K562 (cell line): ENCODE data around the gene STAU1. TPM values are rescaled to one million over a fixed set of nuclear protein-coding genes. Genes with fewer than 3 reads are reported as not detected.

Source experiments
- ATAC-seq: fragments of 200-7000 bp; cut with Tn5 transposase; 3 replicates; pipeline ENCODE4 v1.9.1; 2020; ENCODE audit warnings: moderate library complexity
- BruUV-seq: library from RNA; stranded (reverse); fragments of 400-500 nt; replicated peaks from 2 replicates; lab custom pipeline; 2021; lab: Mats Ljungman, UMichigan
- CTCF ChIA-PET: fragments of 300-600 bp; formaldehyde crosslinking; extraction: SDS; loops from one replicate; lab custom pipeline; 2021; ENCODE audit warnings: low intra/inter-chr PET ratio; lab: Yijun Ruan, JAX
- POLR2A ChIA-PET: fragments of 300-600, 350-650 bp; sonication (Branson Sonifier 250); formaldehyde crosslinking; extraction: SDS; loops from one replicate; lab custom pipeline; 2021; ENCODE audit warnings: antibody characterized with exemption, inconsistent platforms; lab: Yijun Ruan, JAX
- DNase-seq, 4 experiments: peaks; one replicate each; pipeline versions ENCODE4 v3.0.0 to v3.0.0-alpha.2; 2011 to 2018; ENCODE audit warnings: low spot score in 3 of 4, mixed read lengths in 3 of 4; ENCODE audit errors: extremely low read depth in 1 of 4
- FAIRE-seq: peaks from 2 replicates; lab custom pipeline; 2011; peaks lifted over from hg19 to GRCh38; lab: Jason Lieb, UNC
- H2AFZ ChIP-seq: 2 replicates; pipeline ENCODE4 v1.6.0; 2011; ENCODE audit warnings: low read depth, low read length, control low read depth, inconsistent platforms
- H3K27ac ChIP-seq: fragments of 200-600 bp; 3 replicates; pipeline ENCODE4 v1.8.0; 2011; ENCODE audit warnings: low read depth, mild to moderate bottlenecking, control low read depth, inconsistent platforms, low read length, moderate library complexity, mixed read lengths; ENCODE audit errors: extremely low read depth
- H3K27me3 ChIP-seq, 2 experiments: fragments of 300-600 bp in 1 of 2; 2 replicates in 1 of 2; 3 replicates in 1 of 2; pipeline versions ENCODE4 v1.6.0 to v1.8.0; 2011; ENCODE audit warnings: inconsistent platforms in 2 of 2, low read length in 2 of 2, mild to moderate bottlenecking in 1 of 2, mixed read lengths in 1 of 2, moderate library complexity in 1 of 2; ENCODE audit not compliant: control insufficient read depth in 2 of 2, insufficient read depth in 2 of 2
- H3K36me3 ChIP-seq: fragments of 300-600 bp; 3 replicates; pipeline ENCODE4 v1.8.0; 2011; ENCODE audit warnings: mild to moderate bottlenecking, low read length, inconsistent platforms; ENCODE audit not compliant: control insufficient read depth, insufficient read depth
- H3K4me1 ChIP-seq, 2 experiments: fragments of 200-600 bp in 1 of 2; replicated peaks in 1 of 2; 2 replicates in 1 of 2; 3 replicates in 1 of 2; pipeline versions ENCODE4 v1.5.1 to v1.8.0; 2011; ENCODE audit warnings: inconsistent platforms in 2 of 2, low read length in 2 of 2, mild to moderate bottlenecking in 1 of 2, mixed read lengths in 1 of 2, moderate library complexity in 1 of 2; ENCODE audit not compliant: control insufficient read depth in 2 of 2, insufficient read depth in 2 of 2
- H3K4me2 ChIP-seq: 2 replicates; pipeline ENCODE4 v1.6.1; 2011; ENCODE audit warnings: low read length, control low read depth, inconsistent platforms, mixed read lengths; ENCODE audit not compliant: insufficient read depth
- H3K4me3 ChIP-seq: fragments of 200-600 bp; sonication (generic), shearing (Covaris generic); 2 replicates; pipeline ENCODE4 v1.5.1; 2016; ENCODE audit warnings: control low read depth, inconsistent platforms
- H3K79me2 ChIP-seq: fragments of 200-600 bp; 3 replicates; pipeline ENCODE4 v1.8.0; 2011; ENCODE audit warnings: low read length, inconsistent platforms; ENCODE audit not compliant: control insufficient read depth, insufficient read depth
- H3K9ac ChIP-seq, 2 experiments: 2 replicates each; pipeline versions ENCODE4 v1.6.0 to v1.6.1; 2011; ENCODE audit warnings: low read depth in 2 of 2, low read length in 2 of 2, control low read depth in 1 of 2, inconsistent platforms in 1 of 2, mild to moderate bottlenecking in 1 of 2, mixed read lengths in 1 of 2; ENCODE audit not compliant: insufficient read depth in 1 of 2
- H3K9me1 ChIP-seq: one replicate; pipeline ENCODE4 v1.6.0; 2011; ENCODE audit warnings: inconsistent platforms, mild to moderate bottlenecking, low read length, moderate library complexity; ENCODE audit not compliant: control insufficient read depth, insufficient read depth
- H3K9me3 ChIP-seq: replicated peaks from 2 replicates; pipeline ENCODE4 v1.5.1; 2011; ENCODE audit warnings: low read depth, low read length, inconsistent platforms; ENCODE audit not compliant: control insufficient read depth, insufficient read depth
- H4K20me1 ChIP-seq: replicated peaks from 2 replicates; pipeline ENCODE4 v1.6.1; 2011; ENCODE audit warnings: low read length, inconsistent platforms, mixed read lengths; ENCODE audit not compliant: control insufficient read depth, insufficient read depth
- NBN ChIP-seq: fragments of 450-650 bp; IDR thresholded peaks from 2 replicates; pipeline ENCODE4 v1.6.1; 2016; ENCODE audit warnings: low read depth, mild to moderate bottlenecking
- NFYB ChIP-seq: IDR thresholded peaks from 2 replicates; pipeline ENCODE4 v1.6.1; 2011; ENCODE audit warnings: mild to moderate bottlenecking, moderate library complexity; ENCODE audit not compliant: insufficient read length; ENCODE audit errors: extremely low read depth
- TBL1XR1 ChIP-seq, 2 experiments: IDR thresholded peaks; 2 replicates each; pipeline ENCODE4 v1.6.1; 2012; ENCODE audit warnings: improper control_type of control experiment in 2 of 2, low read length in 2 of 2, mild to moderate bottlenecking in 1 of 2
- ZNF174 ChIP-seq: fragments of 250-450 bp; sonication (Bioruptor Pico); IDR thresholded peaks from 2 replicates; pipeline ENCODE4 v1.4.0; 2020; ENCODE audit warnings: mild to moderate bottlenecking
- ZNF347 ChIP-seq: fragments of 450-650 bp; formaldehyde crosslinking; IDR thresholded peaks from 2 replicates; pipeline ENCODE4 v1.4.0; 2020; ENCODE audit warnings: low read depth, mild to moderate bottlenecking, moderate library complexity
- ZNF384 ChIP-seq: IDR thresholded peaks from 2 replicates; pipeline ENCODE4 v1.6.1; 2012; ENCODE audit warnings: low read depth, low read length, improper control_type of control experiment
- WGBS: fragments of 100-300 bp; shearing (Covaris generic); methylation state at CpG from one replicate; pipeline ENCODE4 v1.1.6; 2016; ENCODE audit warnings: low coverage, mixed read lengths; ENCODE audit not compliant: insufficient coverage; ENCODE audit errors: missing lambda C conversion rate; 5-methylcytosine and 5-hydroxymethylcytosine counted together
- in situ Hi-C: fragments of 300-500 bp; cut with MboI; formaldehyde crosslinking; loops from 4 replicates; pipeline ENCODE4 v1.15.0; 2018; ENCODE audit warnings: inconsistent platforms, mixed read lengths
- intact Hi-C: fragments of 100-400 bp; cut with micrococcal nuclease; formaldehyde crosslinking; loops from 2 replicates; pipeline ENCODE4 v1.14.2; 2022
- polyA plus RNA-seq, 8 experiments: library from polyadenylated mRNA; depleted of rRNA in 4 of 8; stranded (reverse) in 5 of 8; unstranded in 3 of 8; fragments of >200 nt; fragmentation: Nextera tagmentation in 2 of 8; fragmentation: Illumina TruSeq in 1 of 8; extraction: Ambion mirVana in 2 of 8; extraction: Trizol in 1 of 8; gene quantifications; 2 replicates each; pipeline versions ENCODE4 v1.2.1 to v1.2.3, GENCODE V29; 2011 to 2014; ENCODE audit warnings: inconsistent platforms in 1 of 8, missing spikeins in 1 of 8
- total RNA-seq, 7 experiments: library from RNA; depleted of rRNA in 6 of 7; stranded (reverse); fragments of >200 nt in 6 of 7; fragmentation: Illumina TruSeq in 2 of 7; extraction: Trizol in 2 of 7; gene quantifications; 2 replicates each; pipeline versions ENCODE4 v1.2.1 to v1.2.3, GENCODE V29; 2011 to 2021; ENCODE audit warnings: low replicate concordance in 1 of 7
- TF ChIP-seq, protein P1 (sequence below), 2 experiments: fragments of 450-650 bp; conservative IDR thresholded peaks; 2 replicates each; pipeline ENCODE4 v1.6.1; 2017; ENCODE audit warnings: mild to moderate bottlenecking in 2 of 2, moderate library complexity in 2 of 2
- TF ChIP-seq, protein P2 (sequence below): fragments of 250-450 bp; sonication (Bioruptor Pico); IDR thresholded peaks from 2 replicates; pipeline ENCODE4 v1.5.0; 2022; ENCODE audit warnings: mild to moderate bottlenecking

Gene STAU1
- total and polyA plus RNA-seq, 9 of the 15 experiments (the other 6 are each of a cell fraction or from before 2014, with no cell fraction given) = 18.0 to 106 (median 50.6) TPM

DNA sequence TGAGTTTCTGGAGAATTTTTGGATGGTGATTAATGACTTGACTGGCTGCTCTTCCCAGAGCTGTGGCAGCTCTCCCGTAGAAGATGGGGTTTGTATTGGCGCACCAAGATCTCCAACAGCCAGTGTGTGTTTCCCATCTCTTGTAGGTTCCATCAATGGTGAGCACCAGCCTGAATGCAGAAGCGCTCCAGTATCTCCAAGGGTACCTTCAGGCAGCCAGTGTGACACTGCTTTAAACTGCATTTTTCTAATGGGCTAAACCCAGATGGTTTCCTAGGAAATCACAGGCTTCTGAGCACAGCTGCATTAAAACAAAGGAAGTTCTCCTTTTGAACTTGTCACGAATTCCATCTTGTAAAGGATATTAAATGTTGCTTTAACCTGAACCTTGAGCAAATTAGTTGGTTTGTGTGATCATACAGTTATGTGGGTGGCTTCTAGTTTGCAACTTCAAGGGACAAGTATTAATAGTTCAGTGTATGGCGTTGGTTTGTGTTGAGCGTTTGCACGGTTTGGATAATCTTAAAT is 91.9 kb downstream of the STAU1 start:
- peaks cover 10% of the 10 kb centered on the region; the same call in 2 of the 3 replicates for H3K79me2 ChIP-seq
- no peaks in the 10 kb centered on the region for H3K27me3 ChIP-seq
- peaks cover 88% of the 10 kb centered on the region for H3K36me3 ChIP-seq
- POLR2A ChIA-PET = no interaction called here
- DNase-seq = no peak
- FAIRE-seq = no peak
- H3K27ac ChIP-seq = no peak overlapping the region
- no peaks in the 10 kb centered on the region for H3K9me1 ChIP-seq
- H2AFZ ChIP-seq = no peak overlapping the region
- H3K4me2 ChIP-seq = no peak overlapping the region
- H3K9me3 ChIP-seq = no peaks in the 10 kb centered on the region
- CTCF ChIA-PET = no interaction called here
- ATAC-seq = no peak
- in situ Hi-C loops (no loop called here), intact Hi-C loops (loop anchor here (10.0 kb wide), 1 partner anchor 111 kb away; no protein-coding TSS in a partner anchor)
- TF ChIP-seq, protein P1, sequence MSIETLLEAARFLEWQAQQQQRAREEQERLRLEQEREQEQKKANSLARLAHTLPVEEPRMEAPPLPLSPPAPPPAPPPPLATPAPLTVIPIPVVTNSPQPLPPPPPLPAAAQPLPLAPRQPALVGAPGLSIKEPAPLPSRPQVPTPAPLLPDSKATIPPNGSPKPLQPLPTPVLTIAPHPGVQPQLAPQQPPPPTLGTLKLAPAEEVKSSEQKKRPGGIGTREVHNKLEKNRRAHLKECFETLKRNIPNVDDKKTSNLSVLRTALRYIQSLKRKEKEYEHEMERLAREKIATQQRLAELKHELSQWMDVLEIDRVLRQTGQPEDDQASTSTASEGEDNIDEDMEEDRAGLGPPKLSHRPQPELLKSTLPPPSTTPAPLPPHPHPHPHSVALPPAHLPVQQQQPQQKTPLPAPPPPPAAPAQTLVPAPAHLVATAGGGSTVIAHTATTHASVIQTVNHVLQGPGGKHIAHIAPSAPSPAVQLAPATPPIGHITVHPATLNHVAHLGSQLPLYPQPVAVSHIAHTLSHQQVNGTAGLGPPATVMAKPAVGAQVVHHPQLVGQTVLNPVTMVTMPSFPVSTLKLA (conservative IDR thresholded peaks at IDR 0.05) = no peak
- TF ChIP-seq NBN (no peak), TBL1XR1 (IDR thresholded peaks at IDR 0.05; ENCODE audit: low read length in 2 of 2) (no peak), ZNF174 (CRISPR knock-in tag) (no peak), NFYB (no peak), ZNF384 (no peak), ZNF347 (CRISPR knock-in tag) (no peak)
- TF ChIP-seq, protein P2, sequence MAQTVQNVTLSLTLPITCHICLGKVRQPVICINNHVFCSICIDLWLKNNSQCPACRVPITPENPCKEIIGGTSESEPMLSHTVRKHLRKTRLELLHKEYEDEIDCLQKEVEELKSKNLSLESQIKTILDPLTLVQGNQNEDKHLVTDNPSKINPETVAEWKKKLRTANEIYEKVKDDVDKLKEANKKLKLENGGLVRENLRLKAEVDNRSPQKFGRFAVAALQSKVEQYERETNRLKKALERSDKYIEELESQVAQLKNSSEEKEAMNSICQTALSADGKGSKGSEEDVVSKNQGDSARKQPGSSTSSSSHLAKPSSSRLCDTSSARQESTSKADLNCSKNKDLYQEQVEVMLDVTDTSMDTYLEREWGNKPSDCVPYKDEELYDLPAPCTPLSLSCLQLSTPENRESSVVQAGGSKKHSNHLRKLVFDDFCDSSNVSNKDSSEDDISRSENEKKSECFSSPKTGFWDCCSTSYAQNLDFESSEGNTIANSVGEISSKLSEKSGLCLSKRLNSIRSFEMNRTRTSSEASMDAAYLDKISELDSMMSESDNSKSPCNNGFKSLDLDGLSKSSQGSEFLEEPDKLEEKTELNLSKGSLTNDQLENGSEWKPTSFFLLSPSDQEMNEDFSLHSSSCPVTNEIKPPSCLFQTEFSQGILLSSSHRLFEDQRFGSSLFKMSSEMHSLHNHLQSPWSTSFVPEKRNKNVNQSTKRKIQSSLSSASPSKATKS (CRISPR knock-in tag) = no peak
- 0 out of 2 replicates have a peak, but pooled peaks cover 6% of the 10 kb centered on the region for H4K20me1 ChIP-seq
- H3K4me1 ChIP-seq = no peaks in the 10 kb centered on the region; a peak in 1 of 5 replicates
- H3K4me3 ChIP-seq = no peak overlapping the region
- WGBS = 95% methylated on average over 7 of the region's 7 CpGs
- no TSS peak for BruUV-seq
- no peak overlapping the region for H3K9ac ChIP-seq
